ENCODE results near the gene JMJD1C.

JMJD1C gene

DNA sequence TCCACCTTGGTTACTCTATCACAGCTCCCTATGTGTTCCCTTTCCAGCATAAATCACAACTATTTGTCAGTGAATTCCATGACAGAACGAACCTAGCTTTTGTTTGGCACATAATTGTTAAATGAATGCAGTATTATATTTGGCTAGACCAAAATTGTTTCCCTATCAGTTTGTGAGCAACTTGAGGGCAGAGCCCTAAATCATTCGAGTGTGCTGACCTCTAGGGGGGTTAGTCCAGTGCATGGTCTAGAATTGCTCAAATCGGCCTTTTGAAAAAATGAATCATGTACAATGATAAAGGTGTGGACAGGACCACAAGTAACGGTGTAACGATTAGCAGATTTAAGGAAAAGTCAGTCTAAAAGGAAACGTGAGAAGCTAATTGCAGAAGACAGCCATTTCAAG is 333.1 kb downstream of the JMJD1C start:
- TF ChIP-seq, protein P1, sequence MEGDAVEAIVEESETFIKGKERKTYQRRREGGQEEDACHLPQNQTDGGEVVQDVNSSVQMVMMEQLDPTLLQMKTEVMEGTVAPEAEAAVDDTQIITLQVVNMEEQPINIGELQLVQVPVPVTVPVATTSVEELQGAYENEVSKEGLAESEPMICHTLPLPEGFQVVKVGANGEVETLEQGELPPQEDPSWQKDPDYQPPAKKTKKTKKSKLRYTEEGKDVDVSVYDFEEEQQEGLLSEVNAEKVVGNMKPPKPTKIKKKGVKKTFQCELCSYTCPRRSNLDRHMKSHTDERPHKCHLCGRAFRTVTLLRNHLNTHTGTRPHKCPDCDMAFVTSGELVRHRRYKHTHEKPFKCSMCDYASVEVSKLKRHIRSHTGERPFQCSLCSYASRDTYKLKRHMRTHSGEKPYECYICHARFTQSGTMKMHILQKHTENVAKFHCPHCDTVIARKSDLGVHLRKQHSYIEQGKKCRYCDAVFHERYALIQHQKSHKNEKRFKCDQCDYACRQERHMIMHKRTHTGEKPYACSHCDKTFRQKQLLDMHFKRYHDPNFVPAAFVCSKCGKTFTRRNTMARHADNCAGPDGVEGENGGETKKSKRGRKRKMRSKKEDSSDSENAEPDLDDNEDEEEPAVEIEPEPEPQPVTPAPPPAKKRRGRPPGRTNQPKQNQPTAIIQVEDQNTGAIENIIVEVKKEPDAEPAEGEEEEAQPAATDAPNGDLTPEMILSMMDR (IDR thresholded peaks at IDR 0.05), result no peak

GRCh38 chr10:63129888-63130287 is 335.9 kb downstream of the JMJD1C start:
- TF ChIP-seq, protein P1 (IDR thresholded peaks at IDR 0.05), result no peak

- TF ChIP-seq, protein P1 (IDR thresholded peaks at IDR 0.05), result no peak
Observed at GRCh38 chr10:63128443-63128842, 337.3 kb downstream of the JMJD1C start.

DNA sequence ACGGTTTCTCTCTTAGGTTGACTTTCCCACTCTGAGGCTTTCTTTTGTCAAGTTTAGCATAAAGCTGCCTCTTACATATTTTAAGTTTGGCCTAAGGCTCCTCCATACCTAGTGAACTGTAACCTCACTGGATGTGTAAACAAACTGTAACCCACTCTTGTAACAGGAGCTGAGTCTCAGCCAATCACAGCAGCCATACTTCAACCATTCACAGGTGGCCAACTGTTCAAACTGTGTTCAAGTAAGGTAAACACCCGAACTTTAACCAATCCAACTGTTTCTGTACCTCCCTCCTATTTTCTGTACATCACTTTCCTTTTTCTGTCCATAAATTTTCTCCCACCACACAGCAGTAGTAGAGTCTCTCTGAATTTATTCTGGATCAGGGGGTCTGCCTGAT is 340.3 kb downstream of the JMJD1C start:
- TF ChIP-seq, protein P1 (IDR thresholded peaks at IDR 0.05), result no peak

DNA sequence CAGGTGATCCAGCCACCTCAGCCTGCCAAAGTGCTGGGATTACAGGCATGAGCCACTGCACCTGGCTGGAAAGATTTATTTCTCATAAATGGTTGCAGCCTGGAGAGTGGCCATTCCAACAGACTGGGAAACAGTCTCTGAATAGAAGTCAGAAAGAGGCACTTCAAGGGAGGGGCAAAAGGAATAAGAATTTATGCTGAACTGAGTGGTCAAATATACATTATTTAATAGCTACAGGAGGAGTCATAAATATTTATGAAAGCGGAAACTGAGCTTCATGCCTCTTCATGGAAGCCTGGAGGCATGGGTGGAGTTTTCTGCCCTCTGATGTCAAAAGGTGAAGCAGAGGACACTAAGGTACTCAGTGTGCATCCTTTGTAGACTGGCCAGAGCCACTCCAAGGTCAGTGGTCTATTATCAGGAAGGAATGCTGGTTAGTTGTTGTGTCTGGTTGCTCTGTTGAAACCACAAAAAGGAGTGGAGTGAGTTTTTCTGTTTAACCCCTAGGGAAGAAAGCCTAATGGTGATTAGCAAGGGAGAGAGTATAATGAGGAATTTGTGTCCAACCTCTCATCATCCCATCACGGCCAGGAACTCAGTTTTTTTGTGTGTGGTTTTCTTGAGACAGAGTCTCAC is 341.9 kb downstream of the JMJD1C start:
- TF ChIP-seq, protein P1 (IDR thresholded peaks at IDR 0.05), result no peak

DNA sequence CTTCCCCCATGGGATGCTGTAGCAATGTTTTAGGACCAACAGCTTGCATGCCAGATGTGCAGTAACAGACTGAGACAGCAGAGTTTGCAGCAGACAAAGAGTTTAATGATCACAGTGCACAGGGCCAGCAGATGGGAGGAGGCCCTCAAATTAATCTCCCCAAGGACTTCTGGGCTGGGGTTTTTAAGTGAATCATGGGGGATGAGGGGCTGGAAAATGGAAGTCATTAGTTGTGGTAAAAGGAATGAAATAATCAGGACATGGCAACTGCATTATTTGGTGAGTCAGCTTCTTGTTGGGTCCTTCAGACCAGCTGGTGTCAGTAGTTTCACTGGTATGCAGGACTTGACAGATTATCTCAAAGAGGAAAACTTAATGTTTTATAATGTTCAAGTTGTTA is 345.2 kb downstream of the JMJD1C start:
- TF ChIP-seq, protein P1 (IDR thresholded peaks at IDR 0.05), result no peak

- TF ChIP-seq, protein P1 (IDR thresholded peaks at IDR 0.05), result no peak
Observed at GRCh38 chr10:63119041-63119440, 346.7 kb downstream of the JMJD1C start.

All from LNCAP (cell line).